Measurements from ENCODE around the gene GABBR2.

Gene GABBR2

GRCh38 chr9:98530806-98531386, 177.8 kb downstream of the GABBR2 start:
- Histone ChIP-seq H3K36me3 (ENCODE audit: control insufficient read depth, insufficient read depth, low read length) (no peaks in the 10 kb centered on the region), H3K27ac (ENCODE audit: insufficient read depth, low read length, poor library complexity, severe bottlenecking) (no peak overlapping the region), H3K4me1 (ENCODE audit: control insufficient read depth, insufficient read depth, low read length, poor library complexity, severe bottlenecking) (no peaks in the 10 kb centered on the region), H3K4me3 (ENCODE audit: insufficient read depth, low read depth, low read length, poor library complexity, severe bottlenecking) (no peak overlapping the region), H3K27me3 (replicated peaks; ENCODE audit: control insufficient read depth, insufficient read depth, low read length, poor library complexity, severe bottlenecking) (no peaks in the 10 kb centered on the region), H3K9me3 (ENCODE audit: control insufficient read depth, low read length) (no peaks in the 10 kb centered on the region)
- no peak for DNase-seq

DNA sequence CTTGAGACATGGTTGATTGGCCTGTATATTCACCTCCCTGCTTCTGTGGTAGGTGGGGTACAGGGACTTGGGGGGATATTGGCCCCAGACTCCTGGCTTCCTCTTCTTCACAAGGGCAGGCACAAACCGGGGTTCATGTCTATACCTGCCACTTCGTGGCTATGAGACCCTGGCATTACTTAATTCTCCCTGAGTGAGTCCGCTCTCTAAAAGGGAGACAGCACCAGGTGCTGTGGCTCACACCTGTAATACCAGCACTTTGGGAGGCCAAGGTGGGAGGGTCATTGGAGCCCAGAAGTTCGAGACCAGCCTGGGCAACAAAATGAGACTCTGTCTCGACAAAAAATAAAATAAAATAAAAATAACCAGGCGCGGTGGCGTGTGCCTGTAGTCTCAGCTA, 178.5 kb downstream of the GABBR2 start:
- DNase-seq, result no peak
- no peak overlapping the region for H3K4me3 ChIP-seq (ENCODE audit: insufficient read depth, low read depth, low read length, poor library complexity, severe bottlenecking)
- H3K27me3 ChIP-seq (replicated peaks; ENCODE audit: control insufficient read depth, insufficient read depth, low read length, poor library complexity, severe bottlenecking), result no peaks in the 10 kb centered on the region
- no peaks in the 10 kb centered on the region for H3K4me1 ChIP-seq (ENCODE audit: control insufficient read depth, insufficient read depth, low read length, poor library complexity, severe bottlenecking)
- no peaks in the 10 kb centered on the region for H3K9me3 ChIP-seq (ENCODE audit: control insufficient read depth, low read length)
- no peaks in the 10 kb centered on the region for H3K36me3 ChIP-seq (ENCODE audit: control insufficient read depth, insufficient read depth, low read length)
- H3K27ac ChIP-seq (ENCODE audit: insufficient read depth, low read length, poor library complexity, severe bottlenecking), result no peak overlapping the region

DNA sequence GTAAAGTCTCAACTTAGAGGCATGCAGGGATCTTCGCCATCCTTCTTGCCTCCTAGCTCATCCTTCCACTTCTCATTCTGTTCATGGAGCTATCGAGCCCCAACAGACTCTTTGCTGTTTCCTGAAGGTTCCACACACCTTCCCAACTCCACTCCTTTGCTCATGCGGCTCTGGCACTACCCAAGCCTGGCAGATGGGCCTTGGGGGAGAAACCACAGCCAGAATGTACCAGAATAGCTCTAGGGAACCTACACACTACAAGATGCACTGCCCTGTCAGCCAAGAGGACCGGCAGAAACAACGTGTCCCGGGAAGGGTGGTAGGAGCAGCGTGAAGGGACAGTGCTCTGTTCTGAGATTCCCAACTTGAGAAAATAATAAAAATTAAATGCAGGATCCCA, 178.9 kb downstream of the GABBR2 start:
- no peak for DNase-seq
- H3K27ac ChIP-seq (ENCODE audit: insufficient read depth, low read length, poor library complexity, severe bottlenecking), result no peak overlapping the region
- H3K36me3 ChIP-seq (ENCODE audit: control insufficient read depth, insufficient read depth, low read length), result no peaks in the 10 kb centered on the region

DNA sequence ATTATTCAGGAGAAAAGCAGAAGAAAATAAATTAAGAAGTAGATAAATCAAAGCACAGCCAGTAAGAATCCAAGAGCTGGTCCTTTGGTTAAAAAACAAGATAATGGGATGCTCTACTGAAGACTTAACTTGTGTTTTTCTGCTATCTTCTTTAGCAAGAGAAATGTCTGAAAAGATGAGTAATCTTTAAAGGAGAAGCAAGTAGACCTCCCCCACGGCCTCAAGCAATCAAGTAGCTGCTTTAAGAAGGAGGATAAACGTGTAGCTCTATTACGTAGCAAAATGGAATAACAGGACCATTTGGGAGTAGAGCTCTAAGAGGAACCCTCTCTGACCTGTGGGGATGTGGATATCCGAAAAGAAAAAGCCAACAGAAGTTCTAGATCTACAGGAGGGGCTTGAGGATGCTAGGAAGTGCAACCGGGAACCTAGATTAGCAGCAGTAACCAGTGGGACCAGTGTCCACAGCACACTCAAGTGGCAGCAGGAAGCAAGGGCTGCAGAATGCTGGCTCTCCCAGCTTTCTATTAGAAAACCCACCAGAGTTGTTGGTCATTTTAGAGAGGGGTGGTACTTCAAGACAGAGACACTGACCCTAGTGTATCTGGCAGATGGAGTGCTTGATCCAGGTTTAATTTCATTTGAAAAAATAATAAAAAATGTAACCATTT, 185.4 kb downstream of the GABBR2 start:
- no peak overlapping the region for H3K27ac ChIP-seq (ENCODE audit: insufficient read depth, low read length, poor library complexity, severe bottlenecking)
- no peak overlapping the region for H3K4me3 ChIP-seq (ENCODE audit: insufficient read depth, low read depth, low read length, poor library complexity, severe bottlenecking)

More for the DNA sequence above, 178.9 kb downstream of the GABBR2 start:
- Histone ChIP-seq H3K4me1 (ENCODE audit: control insufficient read depth, insufficient read depth, low read length, poor library complexity, severe bottlenecking) (no peaks in the 10 kb centered on the region), H3K27me3 (replicated peaks; ENCODE audit: control insufficient read depth, insufficient read depth, low read length, poor library complexity, severe bottlenecking) (no peaks in the 10 kb centered on the region), H3K9me3 (ENCODE audit: control insufficient read depth, low read length) (no peaks in the 10 kb centered on the region), H3K4me3 (ENCODE audit: insufficient read depth, low read depth, low read length, poor library complexity, severe bottlenecking) (no peak overlapping the region)

DNA sequence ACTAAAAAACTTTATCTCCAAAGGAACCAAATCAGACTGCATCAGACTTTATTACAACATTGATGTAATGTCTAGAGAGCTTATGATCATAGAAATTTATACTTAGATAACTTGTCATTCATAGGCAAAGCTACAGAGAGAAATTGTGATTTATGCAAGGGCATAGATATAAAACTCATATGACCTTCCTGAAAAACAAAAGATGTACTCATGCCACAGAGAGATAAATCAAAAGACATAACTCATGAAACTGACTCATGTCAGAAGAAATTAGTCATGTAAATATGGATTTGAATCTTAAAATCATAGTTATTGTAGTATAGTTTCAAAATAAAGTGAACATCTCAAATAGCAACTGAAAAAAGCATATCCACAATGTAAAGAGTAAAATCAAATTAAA, 186.2 kb downstream of the GABBR2 start:
- Histone ChIP-seq H3K4me1 (ENCODE audit: control insufficient read depth, insufficient read depth, low read length, poor library complexity, severe bottlenecking) (no peaks in the 10 kb centered on the region), H3K27me3 (replicated peaks; ENCODE audit: control insufficient read depth, insufficient read depth, low read length, poor library complexity, severe bottlenecking) (peaks cover 5% of the 10 kb centered on the region), H3K27ac (ENCODE audit: insufficient read depth, low read length, poor library complexity, severe bottlenecking) (no peak overlapping the region), H3K9me3 (ENCODE audit: control insufficient read depth, low read length) (no peaks in the 10 kb centered on the region), H3K4me3 (ENCODE audit: insufficient read depth, low read depth, low read length, poor library complexity, severe bottlenecking) (no peak overlapping the region), H3K36me3 (ENCODE audit: control insufficient read depth, insufficient read depth, low read length) (no peaks in the 10 kb centered on the region)
- DNase-seq, result no peak

More for the DNA sequence above, 185.4 kb downstream of the GABBR2 start:
- H3K9me3 ChIP-seq (ENCODE audit: control insufficient read depth, low read length), result no peaks in the 10 kb centered on the region
- H3K4me1 ChIP-seq (ENCODE audit: control insufficient read depth, insufficient read depth, low read length, poor library complexity, severe bottlenecking), result no peaks in the 10 kb centered on the region
- peaks cover 5% of the 10 kb centered on the region for H3K27me3 ChIP-seq (replicated peaks; ENCODE audit: control insufficient read depth, insufficient read depth, low read length, poor library complexity, severe bottlenecking)
- H3K36me3 ChIP-seq (ENCODE audit: control insufficient read depth, insufficient read depth, low read length), result no peaks in the 10 kb centered on the region
- no peak for DNase-seq

DNA sequence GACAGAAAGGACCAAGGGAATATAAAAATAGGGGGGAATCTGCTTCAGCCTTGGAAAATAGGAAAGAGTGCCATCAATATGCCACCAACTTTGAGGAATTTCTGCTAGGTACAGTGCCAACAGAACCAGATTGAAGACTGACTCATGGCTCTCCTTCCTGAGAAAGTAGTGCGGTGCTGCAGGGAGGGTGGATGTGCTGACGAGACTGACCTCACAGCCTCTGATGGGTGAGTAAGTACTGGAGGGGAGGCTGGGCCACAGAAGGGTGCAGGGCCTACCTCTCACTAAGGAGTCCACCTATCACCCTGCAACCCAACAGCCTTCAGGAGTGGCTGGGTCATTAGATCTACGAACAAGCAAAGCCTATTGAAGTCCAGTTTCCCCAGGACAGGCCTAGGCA, 187.6 kb downstream of the GABBR2 start:
- H3K4me1 ChIP-seq (ENCODE audit: control insufficient read depth, insufficient read depth, low read length, poor library complexity, severe bottlenecking), result no peaks in the 10 kb centered on the region
- no peak overlapping the region for H3K4me3 ChIP-seq (ENCODE audit: insufficient read depth, low read depth, low read length, poor library complexity, severe bottlenecking)
- H3K36me3 ChIP-seq (ENCODE audit: control insufficient read depth, insufficient read depth, low read length), result no peaks in the 10 kb centered on the region
- H3K9me3 ChIP-seq (ENCODE audit: control insufficient read depth, low read length), result no peaks in the 10 kb centered on the region
- no peak for DNase-seq
- H3K27me3 ChIP-seq (replicated peaks; ENCODE audit: control insufficient read depth, insufficient read depth, low read length, poor library complexity, severe bottlenecking), result peaks cover 5% of the 10 kb centered on the region
- H3K27ac ChIP-seq (ENCODE audit: insufficient read depth, low read length, poor library complexity, severe bottlenecking), result no peak overlapping the region

- H3K9me3 ChIP-seq (ENCODE audit: control insufficient read depth, low read length), result no peaks in the 10 kb centered on the region
- no peak overlapping the region for H3K27ac ChIP-seq (ENCODE audit: insufficient read depth, low read length, poor library complexity, severe bottlenecking)
- peaks cover 5% of the 10 kb centered on the region for H3K27me3 ChIP-seq (replicated peaks; ENCODE audit: control insufficient read depth, insufficient read depth, low read length, poor library complexity, severe bottlenecking)
- DNase-seq, result no peak
- H3K4me1 ChIP-seq (ENCODE audit: control insufficient read depth, insufficient read depth, low read length, poor library complexity, severe bottlenecking), result no peaks in the 10 kb centered on the region
- H3K4me3 ChIP-seq (ENCODE audit: insufficient read depth, low read depth, low read length, poor library complexity, severe bottlenecking), result no peak overlapping the region
- H3K36me3 ChIP-seq (ENCODE audit: control insufficient read depth, insufficient read depth, low read length), result no peaks in the 10 kb centered on the region
Measured at GRCh38 chr9:98520221-98520960, 188.3 kb downstream of the GABBR2 start.

GRCh38 chr9:98519641-98520040, 189.1 kb downstream of the GABBR2 start:
- no peak overlapping the region for H3K4me3 ChIP-seq (ENCODE audit: insufficient read depth, low read depth, low read length, poor library complexity, severe bottlenecking)
- H3K9me3 ChIP-seq (ENCODE audit: control insufficient read depth, low read length), result no peaks in the 10 kb centered on the region
- no peaks in the 10 kb centered on the region for H3K36me3 ChIP-seq (ENCODE audit: control insufficient read depth, insufficient read depth, low read length)
- no peaks in the 10 kb centered on the region for H3K4me1 ChIP-seq (ENCODE audit: control insufficient read depth, insufficient read depth, low read length, poor library complexity, severe bottlenecking)
- no peak for DNase-seq
- H3K27ac ChIP-seq (ENCODE audit: insufficient read depth, low read length, poor library complexity, severe bottlenecking), result no peak overlapping the region
- H3K27me3 ChIP-seq (replicated peaks; ENCODE audit: control insufficient read depth, insufficient read depth, low read length, poor library complexity, severe bottlenecking), result peaks cover 5% of the 10 kb centered on the region

- no peaks in the 10 kb centered on the region for H3K36me3 ChIP-seq (ENCODE audit: control insufficient read depth, insufficient read depth, low read length)
- H3K27me3 ChIP-seq (replicated peaks; ENCODE audit: control insufficient read depth, insufficient read depth, low read length, poor library complexity, severe bottlenecking), result peaks cover 5% of the 10 kb centered on the region
- H3K9me3 ChIP-seq (ENCODE audit: control insufficient read depth, low read length), result no peaks in the 10 kb centered on the region
- H3K4me3 ChIP-seq (ENCODE audit: insufficient read depth, low read depth, low read length, poor library complexity, severe bottlenecking), result no peak overlapping the region
- H3K27ac ChIP-seq (ENCODE audit: insufficient read depth, low read length, poor library complexity, severe bottlenecking), result no peak overlapping the region
- no peak for DNase-seq
- H3K4me1 ChIP-seq (ENCODE audit: control insufficient read depth, insufficient read depth, low read length, poor library complexity, severe bottlenecking), result no peaks in the 10 kb centered on the region
Measured at GRCh38 chr9:98518556-98518955, 190.2 kb downstream of the GABBR2 start.

DNA sequence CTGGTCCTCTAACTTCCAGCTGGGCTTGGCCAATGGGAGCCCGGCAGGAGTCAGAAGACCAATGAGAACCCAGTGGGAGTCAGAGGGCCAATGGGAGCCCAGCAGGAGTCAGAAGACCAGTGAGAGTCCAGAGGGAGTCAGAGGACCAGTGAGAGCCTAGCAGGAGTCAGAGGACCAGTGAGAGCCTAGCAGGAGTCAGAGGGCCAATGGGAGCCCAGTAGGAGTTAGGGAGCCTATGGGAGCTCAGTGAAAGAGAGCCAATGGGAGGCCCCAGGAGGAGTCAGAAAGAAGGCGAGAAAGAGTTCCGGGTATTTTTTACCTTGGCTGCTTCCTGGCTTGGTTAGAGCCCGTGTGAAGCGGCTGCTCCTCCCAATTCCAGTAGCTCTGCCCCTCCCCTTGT, 191.0 kb downstream of the GABBR2 start:
- H3K27ac ChIP-seq (ENCODE audit: insufficient read depth, low read length, poor library complexity, severe bottlenecking), result no peak overlapping the region
- H3K4me3 ChIP-seq (ENCODE audit: insufficient read depth, low read depth, low read length, poor library complexity, severe bottlenecking), result no peak overlapping the region
- no peaks in the 10 kb centered on the region for H3K4me1 ChIP-seq (ENCODE audit: control insufficient read depth, insufficient read depth, low read length, poor library complexity, severe bottlenecking)
- peaks cover 2% of the 10 kb centered on the region for H3K27me3 ChIP-seq (replicated peaks; ENCODE audit: control insufficient read depth, insufficient read depth, low read length, poor library complexity, severe bottlenecking)
- no peaks in the 10 kb centered on the region for H3K36me3 ChIP-seq (ENCODE audit: control insufficient read depth, insufficient read depth, low read length)
- H3K9me3 ChIP-seq (ENCODE audit: control insufficient read depth, low read length), result no peaks in the 10 kb centered on the region
- DNase-seq, result no peak
